NB4 (cell line): ENCODE data around the gene RAET1G.

Experiments used
- DNase-seq: peaks from one replicate; pipeline ENCODE4 v3.0.0; 2010; ENCODE audit warnings: low read depth
- H3K4me3 ChIP-seq: one replicate; pipeline ENCODE4 v1.5.1; 2011; ENCODE audit warnings: mild to moderate bottlenecking, low read depth, low read length, moderate library complexity
- MYC ChIP-seq: IDR thresholded peaks from 2 replicates; pipeline ENCODE4 v1.6.1; 2011; ENCODE audit warnings: low read depth, low read length
- POLR2A ChIP-seq: IDR thresholded peaks from 2 replicates; pipeline ENCODE4 v1.6.1; 2011; ENCODE audit warnings: mild to moderate bottlenecking; ENCODE audit not compliant: insufficient read length; ENCODE audit errors: extremely low read depth
- TF ChIP-seq, protein P1 (sequence below): IDR thresholded peaks from 2 replicates; pipeline ENCODE4 v1.6.1; 2011; ENCODE audit warnings: low read depth, low read length
- TF ChIP-seq, protein P2 (sequence below): IDR thresholded peaks from one replicate; pipeline ENCODE4 v1.5.1; 2012; ENCODE audit warnings: low read depth, low read length

Gene RAET1G

DNA sequence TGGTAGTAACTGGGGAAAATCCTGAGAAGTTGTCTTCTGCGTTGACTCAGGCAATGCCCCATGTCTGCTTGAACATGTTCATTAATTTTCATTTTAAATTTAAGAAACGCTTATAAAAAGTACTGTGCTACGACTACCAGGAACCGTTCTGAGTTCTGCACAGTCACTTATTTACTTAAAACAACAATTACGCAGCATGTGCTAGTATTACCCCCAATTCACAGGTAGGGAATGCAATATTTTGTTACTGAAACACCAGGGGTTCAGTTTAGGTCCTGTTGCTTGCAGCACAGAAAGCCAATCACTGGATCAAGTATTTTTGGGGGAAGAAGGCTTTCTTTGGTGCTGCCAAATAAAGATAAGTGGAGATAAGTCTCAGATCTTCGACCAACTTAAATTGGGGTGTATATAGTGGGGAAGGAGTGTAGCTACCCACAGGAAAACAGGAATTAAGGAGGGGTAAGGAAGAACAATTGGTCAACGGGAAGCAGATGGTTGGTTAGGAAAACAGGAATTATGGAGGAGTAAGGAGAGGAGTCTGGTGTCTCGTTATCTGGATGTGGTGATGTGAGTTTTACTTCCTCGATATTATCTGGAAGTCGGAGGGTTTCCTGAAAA, 53.5 kb downstream of the RAET1G start:
- no peak for DNase-seq
- no peak overlapping the region for H3K4me3 ChIP-seq
- TF ChIP-seq MYC (no peak), POLR2A (no peak)
- TF ChIP-seq, protein P1, sequence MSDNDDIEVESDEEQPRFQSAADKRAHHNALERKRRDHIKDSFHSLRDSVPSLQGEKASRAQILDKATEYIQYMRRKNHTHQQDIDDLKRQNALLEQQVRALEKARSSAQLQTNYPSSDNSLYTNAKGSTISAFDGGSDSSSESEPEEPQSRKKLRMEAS: no peak
- TF ChIP-seq, protein P2, sequence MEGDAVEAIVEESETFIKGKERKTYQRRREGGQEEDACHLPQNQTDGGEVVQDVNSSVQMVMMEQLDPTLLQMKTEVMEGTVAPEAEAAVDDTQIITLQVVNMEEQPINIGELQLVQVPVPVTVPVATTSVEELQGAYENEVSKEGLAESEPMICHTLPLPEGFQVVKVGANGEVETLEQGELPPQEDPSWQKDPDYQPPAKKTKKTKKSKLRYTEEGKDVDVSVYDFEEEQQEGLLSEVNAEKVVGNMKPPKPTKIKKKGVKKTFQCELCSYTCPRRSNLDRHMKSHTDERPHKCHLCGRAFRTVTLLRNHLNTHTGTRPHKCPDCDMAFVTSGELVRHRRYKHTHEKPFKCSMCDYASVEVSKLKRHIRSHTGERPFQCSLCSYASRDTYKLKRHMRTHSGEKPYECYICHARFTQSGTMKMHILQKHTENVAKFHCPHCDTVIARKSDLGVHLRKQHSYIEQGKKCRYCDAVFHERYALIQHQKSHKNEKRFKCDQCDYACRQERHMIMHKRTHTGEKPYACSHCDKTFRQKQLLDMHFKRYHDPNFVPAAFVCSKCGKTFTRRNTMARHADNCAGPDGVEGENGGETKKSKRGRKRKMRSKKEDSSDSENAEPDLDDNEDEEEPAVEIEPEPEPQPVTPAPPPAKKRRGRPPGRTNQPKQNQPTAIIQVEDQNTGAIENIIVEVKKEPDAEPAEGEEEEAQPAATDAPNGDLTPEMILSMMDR: no peak

DNA sequence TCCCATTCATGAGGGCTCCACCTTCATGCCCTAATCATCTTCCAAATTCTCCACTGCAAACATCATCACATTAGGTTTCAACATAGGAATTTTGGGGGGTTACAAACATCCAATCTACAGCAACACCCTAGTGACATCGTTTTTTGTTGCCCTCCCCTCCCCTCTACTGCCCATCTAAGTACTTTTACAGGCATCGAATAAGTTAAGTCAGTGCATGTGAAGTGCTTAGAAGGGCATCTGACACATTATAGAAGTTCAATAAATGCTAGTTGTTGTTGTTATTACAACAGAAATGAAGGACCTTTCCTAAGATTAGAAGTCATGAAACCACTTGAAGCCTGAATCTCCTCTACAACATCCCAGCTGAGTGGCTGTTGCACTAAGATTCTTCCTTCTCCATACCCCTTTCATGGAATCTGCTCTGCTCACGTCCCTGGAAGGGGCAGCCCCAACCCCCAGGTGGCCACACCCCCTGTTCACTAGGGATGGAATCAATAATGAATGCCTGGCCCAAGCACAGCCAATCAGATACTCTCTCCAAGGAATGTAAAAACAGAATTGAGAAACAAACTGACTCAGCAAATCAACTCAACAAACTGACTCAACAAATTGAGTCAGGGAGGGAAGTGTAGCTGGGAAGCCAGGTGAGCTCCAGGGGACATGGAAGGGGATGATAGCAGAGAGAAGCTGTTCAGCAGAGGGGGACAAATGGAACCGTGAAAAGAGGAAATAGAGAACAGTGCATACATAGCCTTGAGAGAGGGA, 54.9 kb downstream of the RAET1G start:
- no peak for TF ChIP-seq POLR2A
- TF ChIP-seq MYC: no peak
- TF ChIP-seq, protein P1: no peak
- DNase-seq: peak; percentile 12
- no peak overlapping the region for H3K4me3 ChIP-seq
